SK-N-SH treated with all-trans-retinoic acid at 6 μM for 48 hours (cell line): ENCODE data around the gene SLC5A6.

ENCODE experiments used
- ATAC-seq: fragments of 200-7000 bp; cut with Tn5 transposase; 3 replicates; pipeline ENCODE4 v1.9.1; 2020; ENCODE audit warnings: mild to moderate bottlenecking, moderate library complexity
- ARNTL ChIP-seq: fragments of 450-650 bp; formaldehyde crosslinking; IDR thresholded peaks from 2 replicates; pipeline ENCODE4 v1.5.0; 2020; ENCODE audit warnings: low read depth, mild to moderate bottlenecking, moderate library complexity, borderline replicate concordance
- CSDC2 ChIP-seq: fragments of 250-450 bp; sonication (Bioruptor Pico); IDR thresholded peaks from 2 replicates; pipeline ENCODE4 v1.5.0; 2020; ENCODE audit warnings: mild to moderate bottlenecking, moderate library complexity
- ESRRG ChIP-seq: fragments of 250-450 bp; sonication (Bioruptor Pico); IDR thresholded peaks from 2 replicates; pipeline ENCODE4 v1.6.1; 2021; ENCODE audit warnings: mild to moderate bottlenecking
- GLIS3 ChIP-seq: fragments of 250-450 bp; sonication (Bioruptor Pico); IDR thresholded peaks from 2 replicates; pipeline ENCODE4 v1.5.0; 2020; ENCODE audit warnings: mild to moderate bottlenecking, moderate library complexity
- ISL1 ChIP-seq: fragments of 250-450 bp; sonication (Bioruptor Pico); IDR thresholded peaks from 2 replicates; pipeline ENCODE4 v2.1.2; 2022; ENCODE audit warnings: mild to moderate bottlenecking, moderate library complexity
- OSR1 ChIP-seq: fragments of 250-450 bp; sonication (Bioruptor Pico); IDR thresholded peaks from 2 replicates; pipeline ENCODE4 v1.8.0; 2022; ENCODE audit warnings: moderate library complexity, mild to moderate bottlenecking, inconsistent platforms
- PATZ1 ChIP-seq: fragments of 250-450 bp; sonication (Bioruptor Pico); IDR thresholded peaks from 2 replicates; pipeline ENCODE4 v1.8.0; 2020; ENCODE audit warnings: mild to moderate bottlenecking, moderate library complexity, borderline replicate concordance
- POU6F1 ChIP-seq: fragments of 250-450 bp; sonication (Bioruptor Pico); IDR thresholded peaks from 2 replicates; pipeline ENCODE4 v1.8.0; 2021; ENCODE audit warnings: low read depth, mild to moderate bottlenecking, moderate library complexity, borderline replicate concordance
- RARB ChIP-seq: fragments of 250-450 bp; sonication (Bioruptor Pico); IDR thresholded peaks from 2 replicates; pipeline ENCODE4 v1.8.0; 2021; ENCODE audit warnings: mild to moderate bottlenecking, moderate library complexity
- TCF4 ChIP-seq: fragments of 250-450 bp; sonication (Bioruptor Pico); IDR thresholded peaks from 2 replicates; pipeline ENCODE4 v1.8.0; 2021; ENCODE audit warnings: mild to moderate bottlenecking, moderate library complexity, borderline replicate concordance
- TOX ChIP-seq: fragments of 250-450 bp; sonication (Bioruptor Pico); IDR thresholded peaks from 2 replicates; pipeline ENCODE4 v1.8.0; 2021; ENCODE audit warnings: mild to moderate bottlenecking, moderate library complexity, borderline replicate concordance
- TSHZ2 ChIP-seq: fragments of 250-450 bp; sonication (Bioruptor Pico); IDR thresholded peaks from 2 replicates; pipeline ENCODE4 v1.5.0; 2020; ENCODE audit warnings: mild to moderate bottlenecking, moderate library complexity
- ZC3H10 ChIP-seq: fragments of 250-450 bp; sonication (Bioruptor Pico); IDR thresholded peaks from 2 replicates; pipeline ENCODE4 v1.5.1; 2021; ENCODE audit warnings: mild to moderate bottlenecking, moderate library complexity
- ZFP30 ChIP-seq: fragments of 450-650 bp; formaldehyde crosslinking; IDR thresholded peaks from 2 replicates; pipeline ENCODE4 v1.5.0; 2022; ENCODE audit warnings: mild to moderate bottlenecking, moderate library complexity
- ZNF70 ChIP-seq: fragments of 450-650 bp; formaldehyde crosslinking; IDR thresholded peaks from 2 replicates; pipeline ENCODE4 v1.5.0; 2020; ENCODE audit warnings: mild to moderate bottlenecking, moderate library complexity
- ZNF8 ChIP-seq: fragments of 450-650 bp; formaldehyde crosslinking; IDR thresholded peaks from 2 replicates; pipeline ENCODE4 v1.5.0; 2020; ENCODE audit warnings: mild to moderate bottlenecking, moderate library complexity
- TF ChIP-seq, protein P1 (sequence below): fragments of 250-450 bp; sonication (Bioruptor Pico); IDR thresholded peaks from 2 replicates; pipeline ENCODE4 v1.5.1; 2020; ENCODE audit warnings: low read depth, mild to moderate bottlenecking, moderate library complexity
- TF ChIP-seq, protein P2 (sequence below): fragments of 250-450 bp; sonication (Bioruptor Pico); IDR thresholded peaks from 2 replicates; pipeline ENCODE4 v1.5.1; 2021; ENCODE audit warnings: mild to moderate bottlenecking, moderate library complexity

SLC5A6 gene

GRCh38 chr2:27184115-27184514, 28.0 kb downstream of the SLC5A6 start:
- TF ChIP-seq ZFP30 (CRISPR knock-in tag) = no peak
- TF ChIP-seq POU6F1 (CRISPR knock-in tag) = no peak
- TF ChIP-seq ZC3H10 (CRISPR knock-in tag) = no peak
- TF ChIP-seq ISL1 (CRISPR knock-in tag) = no peak
- TF ChIP-seq ZNF70 = no peak
- no peak for TF ChIP-seq ARNTL (CRISPR knock-in tag)
- TF ChIP-seq, protein P1, sequence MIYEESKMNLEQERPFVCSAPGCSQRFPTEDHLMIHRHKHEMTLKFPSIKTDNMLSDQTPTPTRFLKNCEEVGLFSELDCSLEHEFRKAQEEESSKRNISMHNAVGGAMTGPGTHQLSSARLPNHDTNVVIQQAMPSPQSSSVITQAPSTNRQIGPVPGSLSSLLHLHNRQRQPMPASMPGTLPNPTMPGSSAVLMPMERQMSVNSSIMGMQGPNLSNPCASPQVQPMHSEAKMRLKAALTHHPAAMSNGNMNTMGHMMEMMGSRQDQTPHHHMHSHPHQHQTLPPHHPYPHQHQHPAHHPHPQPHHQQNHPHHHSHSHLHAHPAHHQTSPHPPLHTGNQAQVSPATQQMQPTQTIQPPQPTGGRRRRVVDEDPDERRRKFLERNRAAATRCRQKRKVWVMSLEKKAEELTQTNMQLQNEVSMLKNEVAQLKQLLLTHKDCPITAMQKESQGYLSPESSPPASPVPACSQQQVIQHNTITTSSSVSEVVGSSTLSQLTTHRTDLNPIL (CRISPR knock-in tag) = no peak
- TF ChIP-seq ESRRG (CRISPR knock-in tag) = no peak
- TF ChIP-seq, protein P2, sequence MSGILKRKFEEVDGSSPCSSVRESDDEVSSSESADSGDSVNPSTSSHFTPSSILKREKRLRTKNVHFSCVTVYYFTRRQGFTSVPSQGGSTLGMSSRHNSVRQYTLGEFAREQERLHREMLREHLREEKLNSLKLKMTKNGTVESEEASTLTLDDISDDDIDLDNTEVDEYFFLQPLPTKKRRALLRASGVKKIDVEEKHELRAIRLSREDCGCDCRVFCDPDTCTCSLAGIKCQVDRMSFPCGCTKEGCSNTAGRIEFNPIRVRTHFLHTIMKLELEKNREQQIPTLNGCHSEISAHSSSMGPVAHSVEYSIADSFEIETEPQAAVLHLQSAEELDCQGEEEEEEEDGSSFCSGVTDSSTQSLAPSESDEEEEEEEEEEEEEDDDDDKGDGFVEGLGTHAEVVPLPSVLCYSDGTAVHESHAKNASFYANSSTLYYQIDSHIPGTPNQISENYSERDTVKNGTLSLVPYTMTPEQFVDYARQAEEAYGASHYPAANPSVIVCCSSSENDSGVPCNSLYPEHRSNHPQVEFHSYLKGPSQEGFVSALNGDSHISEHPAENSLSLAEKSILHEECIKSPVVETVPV (CRISPR knock-in tag) = no peak
- no peak for TF ChIP-seq PATZ1 (CRISPR knock-in tag)
- ATAC-seq = no peak

DNA sequence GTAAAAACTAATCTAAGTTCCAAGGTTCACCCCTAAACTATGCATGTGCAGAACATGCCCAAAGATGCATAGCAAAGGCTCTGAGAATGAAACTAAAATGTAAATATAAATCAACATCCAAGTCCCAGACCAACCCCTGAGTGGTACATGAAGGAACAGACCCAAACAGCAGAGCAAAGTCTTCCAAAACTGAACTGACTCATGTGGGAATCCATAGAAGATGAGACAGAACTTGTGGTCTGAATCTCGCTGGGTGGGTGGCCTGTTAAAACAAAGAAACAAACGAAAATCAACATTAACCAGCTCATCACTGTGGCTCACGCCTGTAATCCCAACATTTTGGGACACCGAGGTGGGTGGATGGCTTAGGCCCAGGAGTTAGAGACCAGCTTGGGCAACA, 29.7 kb downstream of the SLC5A6 start:
- ATAC-seq = no peak
- TF ChIP-seq ZC3H10 (CRISPR knock-in tag) (no peak), ZNF8 (CRISPR knock-in tag) (no peak), GLIS3 (CRISPR knock-in tag) (no peak), TSHZ2 (no peak), RARB (CRISPR knock-in tag) (no peak), PATZ1 (CRISPR knock-in tag) (no peak), TOX (CRISPR knock-in tag) (no peak), CSDC2 (CRISPR knock-in tag) (no peak), TCF4 (CRISPR knock-in tag) (no peak), POU6F1 (CRISPR knock-in tag) (no peak), OSR1 (no peak), ZNF70 (no peak)
- TF ChIP-seq, protein P1 (CRISPR knock-in tag) = no peak
